Raji (cell line): Measurements from ENCODE around the gene ADGRV1.

Source experiments
- POLR2A ChIP-seq: IDR thresholded peaks from 2 replicates; pipeline ENCODE4 v1.6.1; 2011; ENCODE audit warnings: low read depth, low read length, control low read depth; ENCODE audit not compliant: insufficient read depth

The ADGRV1 gene

DNA sequence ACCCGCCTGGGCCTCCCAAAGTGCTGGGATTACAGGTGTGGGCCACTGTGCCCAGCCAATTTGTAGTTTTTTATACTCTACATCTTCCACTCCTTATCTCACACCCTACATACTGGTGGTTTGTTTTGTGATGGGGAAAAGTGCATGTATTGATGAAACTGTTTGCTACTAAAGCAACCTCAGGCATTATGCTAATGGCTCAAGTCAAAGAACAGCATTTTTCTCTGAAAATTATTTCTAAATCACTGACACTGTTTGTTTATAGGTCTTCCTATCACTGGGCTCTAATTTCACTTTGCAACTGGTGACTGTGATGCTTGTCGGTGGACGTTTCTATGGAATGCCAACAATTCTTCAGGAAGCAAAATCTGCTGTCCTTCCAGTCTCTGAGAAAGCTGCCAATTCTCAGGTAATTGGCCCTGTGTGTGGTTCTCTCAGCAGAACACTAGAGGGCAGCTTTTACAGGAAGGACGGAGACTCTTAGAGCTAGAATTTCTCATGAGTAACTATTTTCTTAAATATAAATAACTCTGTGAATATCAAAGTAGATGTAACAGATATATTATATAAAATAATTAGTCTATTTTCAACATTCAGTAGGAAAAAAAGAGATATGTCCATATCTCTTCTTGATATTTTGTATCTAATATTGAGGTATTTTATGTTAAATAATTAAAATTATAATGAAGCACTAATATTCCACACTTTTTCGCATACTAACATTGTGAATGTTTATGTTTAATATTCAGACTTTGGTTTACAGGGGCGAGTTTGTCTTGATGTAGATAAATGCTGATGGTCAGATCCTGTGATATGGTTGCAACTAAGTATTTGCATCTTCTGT, 244.1 kb downstream of the ADGRV1 start:
- TF ChIP-seq POLR2A = no peak

DNA sequence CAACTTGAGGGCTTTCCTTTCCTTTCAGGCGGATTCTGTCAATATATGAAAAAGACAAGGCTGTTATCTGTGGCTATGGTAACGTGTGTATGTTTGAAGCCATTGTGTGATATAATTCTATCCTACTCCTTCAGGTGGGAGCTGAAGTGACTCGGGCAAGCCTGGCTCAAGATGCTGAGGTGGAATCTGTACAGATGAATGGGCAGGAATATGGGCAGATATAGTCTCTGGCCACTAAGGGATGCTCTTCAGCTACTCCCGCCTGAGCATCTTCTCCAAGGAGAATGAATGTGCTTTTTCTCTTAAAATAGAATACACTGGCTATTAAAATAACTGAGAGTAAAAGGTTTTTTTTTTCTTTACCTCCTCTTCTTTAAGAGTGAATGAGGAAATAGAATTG, 244.8 kb downstream of the ADGRV1 start:
- no peak for TF ChIP-seq POLR2A

DNA sequence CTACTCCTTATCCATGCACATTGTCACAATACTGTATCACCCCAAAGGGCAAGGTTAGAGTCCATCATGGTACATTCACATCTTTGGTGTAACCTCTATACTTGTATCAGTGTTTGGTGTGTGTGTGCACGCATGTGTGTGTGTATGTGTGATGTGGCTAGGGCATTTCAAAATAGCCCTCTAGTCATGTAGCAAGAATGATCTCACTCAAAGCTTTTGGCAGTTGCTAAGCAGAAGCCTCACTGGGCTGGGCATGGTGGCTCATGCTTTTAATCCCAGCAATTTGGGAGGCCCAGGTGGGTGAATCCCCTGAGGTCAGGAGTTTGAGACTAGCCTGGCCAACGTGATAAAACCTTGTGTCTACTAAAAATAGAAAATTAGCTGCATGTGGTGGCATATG, 245.3 kb downstream of the ADGRV1 start:
- no peak for TF ChIP-seq POLR2A

GRCh38 chr5:90807496-90807895, 248.9 kb downstream of the ADGRV1 start:
- no peak for TF ChIP-seq POLR2A

- no peak for TF ChIP-seq POLR2A
These were observed 250.9 kb downstream of the ADGRV1 start for GRCh38 chr5:90809311-90810056.

DNA sequence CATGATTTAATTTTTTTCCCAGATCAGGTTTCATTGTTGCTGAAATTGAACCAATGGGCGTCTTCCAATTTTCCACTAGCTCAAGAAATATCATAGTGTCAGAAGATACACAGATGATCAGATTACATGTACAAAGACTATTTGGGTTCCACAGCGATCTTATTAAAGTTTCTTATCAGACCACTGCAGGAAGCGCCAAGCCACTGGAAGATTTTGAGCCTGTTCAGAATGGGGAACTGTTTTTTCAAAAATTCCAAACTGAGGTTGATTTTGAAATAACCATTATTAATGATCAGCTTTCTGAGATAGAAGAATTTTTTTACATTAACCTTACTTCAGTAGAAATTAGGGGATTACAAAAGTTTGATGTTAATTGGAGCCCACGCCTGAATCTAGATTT, 251.6 kb downstream of the ADGRV1 start:
- no peak for TF ChIP-seq POLR2A

DNA sequence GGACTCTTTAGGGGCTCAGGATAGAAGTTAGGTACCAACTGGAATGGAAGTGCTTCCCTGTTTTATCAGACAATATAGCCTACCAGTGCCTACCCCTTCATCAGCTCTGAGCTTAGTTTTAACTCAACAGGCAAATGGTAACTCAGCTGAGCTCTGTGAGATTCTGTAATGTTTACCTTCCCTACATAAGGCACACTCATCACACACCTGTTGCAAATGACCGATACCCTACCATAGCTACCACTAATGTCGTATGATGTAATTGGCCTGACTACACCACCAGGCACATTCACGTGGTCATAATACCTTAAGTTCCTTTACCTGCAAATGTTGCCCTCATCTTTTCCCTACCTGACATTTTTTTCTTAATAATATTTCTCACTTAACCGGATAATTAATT, 254.8 kb downstream of the ADGRV1 start:
- no peak for TF ChIP-seq POLR2A

DNA sequence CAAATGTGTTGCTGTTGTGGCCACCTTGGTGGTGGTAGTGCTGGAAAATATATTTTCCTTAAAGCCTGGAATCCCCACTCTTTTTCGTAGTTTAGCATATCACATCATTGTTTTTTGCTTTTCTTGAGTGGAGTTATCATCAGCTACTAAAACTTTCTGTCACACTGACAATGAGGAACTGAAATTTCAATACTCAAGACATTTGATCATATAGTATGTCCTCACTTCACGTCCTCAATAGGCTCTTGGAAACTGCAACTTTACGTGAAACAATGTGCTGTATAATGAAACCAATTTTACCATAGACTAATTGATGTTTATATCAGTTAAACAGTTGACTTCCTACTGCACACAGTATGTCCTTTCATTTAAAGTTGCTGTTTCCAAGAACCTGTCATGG, 265.8 kb downstream of the ADGRV1 start:
- no peak for TF ChIP-seq POLR2A

- no peak for TF ChIP-seq POLR2A
These were observed 271.5 kb downstream of the ADGRV1 start for GRCh38 chr5:90830058-90830457.

DNA sequence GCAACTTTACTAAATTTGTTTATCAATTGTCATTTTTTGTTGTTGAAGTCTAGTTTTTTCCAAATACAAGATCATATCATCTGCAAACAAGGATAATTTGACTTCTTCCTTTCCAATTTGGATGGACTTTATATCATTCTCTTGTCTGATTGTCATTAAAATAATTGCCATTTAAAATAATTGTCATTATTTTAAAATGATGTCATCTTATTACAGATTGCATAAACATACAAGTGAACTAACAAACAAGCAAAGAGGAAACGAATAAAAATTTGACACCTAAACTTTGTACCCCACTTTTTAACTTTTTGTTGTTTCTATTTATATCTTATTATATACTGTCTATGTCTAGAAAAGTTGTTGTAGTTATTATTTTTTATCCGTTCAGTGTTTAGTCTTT, 275.2 kb downstream of the ADGRV1 start:
- no peak for TF ChIP-seq POLR2A

DNA sequence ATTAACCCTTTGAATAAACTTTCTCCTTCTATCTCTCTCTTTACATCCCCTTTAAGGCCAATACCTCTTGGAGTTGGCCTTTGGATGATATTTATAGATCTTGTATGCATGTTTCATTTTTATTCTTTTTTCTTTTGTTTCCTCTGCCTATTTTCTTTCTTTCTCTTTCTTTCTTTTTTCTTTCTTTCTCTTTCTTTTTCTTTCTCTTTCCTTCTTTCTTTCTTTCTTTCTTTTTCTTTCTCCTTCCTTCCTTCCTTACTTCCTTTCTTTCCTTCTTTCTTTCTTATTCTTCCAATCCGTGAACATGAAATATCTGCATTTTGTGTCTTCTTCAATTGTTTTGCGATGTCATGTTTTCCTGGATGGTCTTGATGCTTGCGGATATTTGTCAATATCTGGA, 276.1 kb downstream of the ADGRV1 start:
- TF ChIP-seq POLR2A = no peak

DNA sequence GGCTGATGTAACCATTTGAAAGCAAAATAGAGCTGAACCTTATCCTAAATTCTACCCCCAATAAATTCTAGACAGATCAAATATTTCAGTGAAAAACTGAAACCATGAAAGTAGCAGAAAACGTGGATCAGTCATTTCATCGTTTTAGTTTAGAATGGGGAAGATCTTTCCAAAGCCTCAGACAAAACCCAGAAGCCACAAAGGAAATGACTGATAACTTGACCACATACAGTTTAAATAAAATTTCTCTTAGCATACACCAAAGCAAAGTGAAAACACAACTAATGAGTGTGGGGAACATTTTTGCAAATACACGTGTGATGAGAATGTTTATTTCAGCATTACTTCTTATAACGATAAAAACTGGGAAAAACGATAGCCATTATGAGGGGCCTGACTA, 284.8 kb downstream of the ADGRV1 start:
- TF ChIP-seq POLR2A = no peak

DNA sequence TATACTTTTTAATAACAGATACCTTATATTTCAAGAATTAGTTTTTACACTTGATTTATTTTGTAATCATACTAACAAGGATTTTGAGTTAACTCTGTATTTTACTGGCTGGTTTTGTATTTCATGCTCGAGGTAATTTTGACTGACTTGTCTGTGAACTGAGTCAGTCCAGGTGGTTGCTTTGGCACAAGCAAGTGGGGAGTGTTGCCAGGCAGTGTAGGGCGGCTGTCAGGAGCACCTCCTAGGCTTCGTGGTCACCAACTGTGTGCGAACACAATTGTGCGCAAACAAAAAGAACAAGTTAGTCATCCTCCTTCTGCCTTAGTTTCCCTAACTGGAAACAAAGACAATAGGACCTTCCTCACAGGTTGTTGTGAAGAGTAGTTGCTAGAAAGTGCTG, 286.3 kb downstream of the ADGRV1 start:
- TF ChIP-seq POLR2A = no peak

DNA sequence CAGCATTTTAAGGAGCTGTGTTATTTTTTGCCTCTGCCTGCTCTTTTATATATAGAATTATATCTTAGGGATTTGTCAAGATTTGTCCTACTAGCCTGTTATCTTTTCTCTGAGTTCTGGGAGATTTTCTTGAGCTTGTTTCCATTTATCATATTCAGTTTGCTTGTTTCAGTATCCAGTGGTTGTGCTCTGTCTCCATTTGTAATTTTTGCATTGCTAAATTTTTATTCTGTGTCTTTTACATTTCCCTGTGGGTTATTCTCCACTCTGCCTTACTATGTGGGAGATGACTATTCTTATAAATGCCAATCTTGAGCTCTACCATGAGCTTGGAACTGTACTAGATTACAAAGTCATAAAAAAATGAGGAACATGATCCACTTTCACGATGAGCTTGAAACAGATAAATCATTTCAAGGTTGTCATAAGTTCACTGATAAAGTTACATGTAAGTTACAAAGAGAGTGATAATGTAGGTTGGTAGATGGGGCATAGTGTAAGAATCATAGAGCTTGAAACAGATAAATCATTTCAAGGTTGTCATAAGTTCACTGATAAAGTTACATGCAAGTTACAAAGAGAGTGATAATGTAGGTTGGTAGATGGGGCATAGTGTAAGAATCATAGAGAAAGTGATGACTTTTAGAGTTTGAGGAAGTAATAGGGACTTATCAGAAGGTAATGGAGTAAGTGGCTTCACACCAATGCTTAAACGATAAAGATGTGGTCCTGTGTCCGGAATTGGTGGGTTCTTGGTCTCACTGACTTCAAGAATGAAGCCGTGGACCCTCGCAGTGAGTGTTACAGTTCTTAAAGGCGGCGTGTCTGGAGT, 287.3 kb downstream of the ADGRV1 start:
- TF ChIP-seq POLR2A = no peak

GRCh38 chr5:90849939-90850338, 291.3 kb downstream of the ADGRV1 start:
- TF ChIP-seq POLR2A = no peak
